ENCODE measurements around the gene CGB3.

The CGB3 gene

GRCh38 chr19:48982280-48982679 lies 41.9 kb downstream of the CGB3 start:
- TF ChIP-seq ZNF76 (tag by site-specific recombination; IDR thresholded peaks at IDR 0.05; ENCODE audit: borderline replicate concordance, low read depth) (peak; percentile 82), GLIS1 (tag by site-specific recombination; IDR thresholded peaks at IDR 0.05) (no peak)
- Histone ChIP-seq H3K4me1 (ENCODE audit: control insufficient read depth, insufficient read depth, low read length) (no peaks in the 10 kb centered on the region), H3K9me3 (ENCODE audit: control insufficient read depth, insufficient read depth, low read depth, low read length) (no peaks in the 10 kb centered on the region), H3K4me3 (ENCODE audit: low read depth, low read length) (no peak overlapping the region), H3K27ac (ENCODE audit: extremely low read depth, low read depth, low read length) (no peak overlapping the region), H3K36me3 (ENCODE audit: control insufficient read depth in 2 of 2, insufficient read depth in 1 of 2, low read length in 2 of 2) (peaks cover 45 to 69% of the 10 kb centered on the region in 2 experiments; a peak in 2 of 3 replicates)
- CTCF ChIA-PET: interaction anchor here (2.1 to 3.7 kb wide), 3 partner anchors 11 to 140 kb away, joined by 6 to 40 read pairs (median 17); partner anchors contain the start of genes GYS1 and RUVBL2
- POLR2A ChIA-PET: interaction anchor here (0.7 kb wide), 1 partner anchor 11 kb away, joined by 5 read pairs; no protein-coding TSS in a partner anchor

- no peak for TF ChIP-seq ZSCAN16 (tag by site-specific recombination; IDR thresholded peaks at IDR 0.05)
- Histone ChIP-seq H3K4me3 (ENCODE audit: low read depth, low read length) (no peak overlapping the region), H3K27ac (ENCODE audit: extremely low read depth, low read depth, low read length) (no peak overlapping the region), H3K4me1 (ENCODE audit: control insufficient read depth, insufficient read depth, low read length) (no peaks in the 10 kb centered on the region), H3K9me3 (ENCODE audit: control insufficient read depth, insufficient read depth, low read depth, low read length) (no peaks in the 10 kb centered on the region), H3K36me3 (ENCODE audit: control insufficient read depth in 2 of 2, insufficient read depth in 1 of 2, low read length in 2 of 2) (peaks cover 43 to 51% of the 10 kb centered on the region in 2 experiments; a peak in 2 of 3 replicates)
- POLR2A ChIA-PET: interaction anchor here (0.6 to 4.2 kb wide), 6 partner anchors 11 to 135 kb away, joined by 3 to 34 read pairs (median 6); partner anchors contain the start of genes FTL, GYS1, PPP1R15A and RUVBL2
- CTCF ChIA-PET: interaction anchor here (0.7 to 6.3 kb wide), 11 partner anchors 11 to 189 kb away, joined by 3 to 79 read pairs (median 6); partner anchors contain the start of genes FTL, GYS1 and RUVBL2
Observed at GRCh38 chr19:48977061-48977460, 47.1 kb downstream of the CGB3 start.

GRCh38 chr19:48975947-48976847 lies 47.9 kb downstream of the CGB3 start:
- ChIA-PET POLR2A (interaction anchor here (0.6 to 4.2 kb wide), 9 partner anchors 10 to 170 kb away, joined by 3 to 34 read pairs (median 4); partner anchors contain the start of genes FTL, GYS1, PPP1R15A and RUVBL2), CTCF (interaction anchor here (0.6 to 6.3 kb wide), 11 partner anchors 11 to 656 kb away, joined by 3 to 79 read pairs (median 6); partner anchors contain the start of genes FTL, GYS1 and RUVBL2)
- H3K36me3 ChIP-seq (ENCODE audit: control insufficient read depth in 2 of 2, insufficient read depth in 1 of 2, low read length in 2 of 2): peaks cover 43% of the 10 kb centered on the region in 2 experiments; a peak in 2 of 3 replicates
- TF ChIP-seq HOXD13 (CRISPR knock-in tag; IDR thresholded peaks at IDR 0.05; ENCODE audit: borderline replicate concordance) (no peak), TCF7L2 (IDR thresholded peaks at IDR 0.05; ENCODE audit: borderline replicate concordance, low read depth, low read length) (no peak), ZNF24 (tag by site-specific recombination; IDR thresholded peaks at IDR 0.05) (no peak), ZSCAN18 (tag by site-specific recombination; IDR thresholded peaks at IDR 0.05) (no peak), ZNF621 (tag by site-specific recombination; IDR thresholded peaks at IDR 0.05) (no peak), GLIS1 (tag by site-specific recombination; IDR thresholded peaks at IDR 0.05) (no peak), ZNF555 (tag by site-specific recombination; conservative IDR thresholded peaks at IDR 0.05) (no peak), ZNF571 (tag by site-specific recombination; IDR thresholded peaks at IDR 0.05) (no peak), ZNF514 (tag by site-specific recombination; IDR thresholded peaks at IDR 0.05) (no peak), ZFHX2 (tag by site-specific recombination; conservative IDR thresholded peaks at IDR 0.05) (no peak), ZNF138 (tag by site-specific recombination; IDR thresholded peaks at IDR 0.05; ENCODE audit: borderline replicate concordance) (no peak), ZNF423 (tag by site-specific recombination; IDR thresholded peaks at IDR 0.05) (no peak), ZNF518A (tag by site-specific recombination; conservative IDR thresholded peaks at IDR 0.05; ENCODE audit: low read depth) (no peak), OSR2 (tag by site-specific recombination; IDR thresholded peaks at IDR 0.05) (no peak), ZNF398 (tag by site-specific recombination; IDR thresholded peaks at IDR 0.05) (no peak), ZNF660 (tag by site-specific recombination; IDR thresholded peaks at IDR 0.05) (no peak), ZSCAN16 (tag by site-specific recombination; IDR thresholded peaks at IDR 0.05) (no peak), YY1 (tag by site-specific recombination; IDR thresholded peaks at IDR 0.05) (no peak), ZNF830 (tag by site-specific recombination; IDR thresholded peaks at IDR 0.05; ENCODE audit: low read depth) (no peak)

More at GRCh38 chr19:48975947-48976847, 47.9 kb downstream of the CGB3 start:
- H3K9me3 ChIP-seq (ENCODE audit: control insufficient read depth, insufficient read depth, low read depth, low read length): no peaks in the 10 kb centered on the region
- H3K27ac ChIP-seq (ENCODE audit: extremely low read depth, low read depth, low read length): no peak overlapping the region
- no peaks in the 10 kb centered on the region for H3K4me1 ChIP-seq (ENCODE audit: control insufficient read depth, insufficient read depth, low read length)
- no peak overlapping the region for H3K4me3 ChIP-seq (ENCODE audit: low read depth, low read length)

Data from HEK293 (cell line).